HepG2 (cell line): ENCODE data around the gene RANGRF. TPM values are rescaled to one million over a fixed set of nuclear protein-coding genes. Genes with fewer than 3 reads are reported as not detected.

Experiments
- DR1 ChIP-seq: sonication (generic); formaldehyde crosslinking; IDR thresholded peaks from 2 replicates; pipeline ENCODE4 v1.8.0; 2021; ENCODE audit warnings: mild to moderate bottlenecking, missing genetic modification reagents, inconsistent platforms
- ETV5 ChIP-seq: IDR thresholded peaks from 2 replicates; pipeline ENCODE4 v1.6.1; 2018; ENCODE audit warnings: missing biosample characterization, missing genetic modification reagents, inconsistent platforms, borderline replicate concordance
- HNRNPL ChIP-seq: fragments of 200-400 bp; formaldehyde crosslinking; IDR thresholded peaks from 2 replicates; pipeline ENCODE4 v1.6.1; 2017; ENCODE audit warnings: mild to moderate bottlenecking, low read depth, low read length
- NBN ChIP-seq: fragments of 450-650 bp; conservative IDR thresholded peaks from 2 replicates; pipeline ENCODE4 v1.6.1; 2017
- PRPF4 ChIP-seq: fragments of 200-400 bp; formaldehyde crosslinking; IDR thresholded peaks from 2 replicates; pipeline ENCODE4 v1.6.1; 2016; ENCODE audit warnings: low read length, low read depth; ENCODE audit not compliant: poor library complexity, severe bottlenecking
- RXRB ChIP-seq: IDR thresholded peaks from 2 replicates; pipeline ENCODE4 v1.6.1; 2016; ENCODE audit warnings: borderline replicate concordance, missing genetic modification reagents, missing compliant biosample characterization
- SCMH1 ChIP-seq: sonication (generic); formaldehyde crosslinking; IDR thresholded peaks from 2 replicates; pipeline ENCODE4 v1.9.0; 2021; ENCODE audit warnings: missing genetic modification reagents, mild to moderate bottlenecking, borderline replicate concordance
- SOX13 ChIP-seq, 3 experiments: fragments of 450-650 bp in 1 of 3; sonication (generic) in 1 of 3; formaldehyde crosslinking in 1 of 3; IDR thresholded peaks in 2 of 3; conservative IDR thresholded peaks in 1 of 3; 2 replicates each; pipeline versions ENCODE4 v1.5.0 to v1.6.1; 2016 to 2020; ENCODE audit warnings: antibody characterized with exemption in 1 of 3, mild to moderate bottlenecking in 1 of 3, missing compliant biosample characterization in 1 of 3, missing genetic modification reagents in 1 of 3, moderate library complexity in 1 of 3
- SP4 ChIP-seq: sonication (generic); formaldehyde crosslinking; IDR thresholded peaks from 2 replicates; pipeline ENCODE4 v1.8.1; 2023; ENCODE audit warnings: mild to moderate bottlenecking, missing genetic modification reagents
- TBX2 ChIP-seq: sonication (generic); formaldehyde crosslinking; IDR thresholded peaks from 2 replicates; pipeline ENCODE4 v1.5.0; 2020; ENCODE audit warnings: missing genetic modification reagents, mild to moderate bottlenecking, borderline replicate concordance
- ZBTB7B ChIP-seq: sonication (generic); formaldehyde crosslinking; IDR thresholded peaks from 2 replicates; pipeline ENCODE4 v1.4.0; 2020; ENCODE audit warnings: missing genetic modification reagents
- ZIK1 ChIP-seq: sonication (generic); formaldehyde crosslinking; IDR thresholded peaks from 2 replicates; pipeline ENCODE4 v1.5.0; 2020; ENCODE audit warnings: mild to moderate bottlenecking, low read depth, missing genetic modification reagents, borderline replicate concordance
- ZNF230 ChIP-seq: sonication (generic); formaldehyde crosslinking; IDR thresholded peaks from 2 replicates; pipeline ENCODE4 v1.4.0; 2020; ENCODE audit warnings: mild to moderate bottlenecking, missing genetic modification reagents
- ZNF329 ChIP-seq: sonication (generic); formaldehyde crosslinking; IDR thresholded peaks from 2 replicates; pipeline ENCODE4 v1.9.0; 2021; ENCODE audit warnings: low read depth, mild to moderate bottlenecking, missing genetic modification reagents
- ZNF354B ChIP-seq: sonication (generic); formaldehyde crosslinking; IDR thresholded peaks from 2 replicates; pipeline ENCODE4 v1.8.0; 2022; ENCODE audit warnings: mild to moderate bottlenecking, missing genetic modification reagents
- ZNF761 ChIP-seq: sonication (generic); formaldehyde crosslinking; conservative IDR thresholded peaks from 2 replicates; pipeline ENCODE4 v1.4.0; 2020; ENCODE audit warnings: mild to moderate bottlenecking, missing genetic modification reagents
- ZNF768 ChIP-seq: sonication (generic); formaldehyde crosslinking; IDR thresholded peaks from 2 replicates; pipeline ENCODE4 v1.4.0; 2020; ENCODE audit warnings: missing genetic modification reagents
- polyA plus RNA-seq, 8 experiments: library from polyadenylated mRNA; depleted of rRNA in 3 of 8; stranded (reverse) in 7 of 8; unstranded in 1 of 8; fragments of >200 nt; fragmentation: Illumina TruSeq in 4 of 8; extraction: Trizol in 4 of 8; gene quantifications; 2 replicates each; pipeline versions ENCODE4 v1.2.1 to v1.2.3, GENCODE V29; 2011 to 2016; ENCODE audit warnings: low read depth in 4 of 8, missing spikeins in 1 of 8, mixed read lengths in 1 of 8; ENCODE audit not compliant: insufficient read depth in 1 of 8
- total RNA-seq, 5 experiments: library from RNA; depleted of rRNA; stranded (reverse); fragments of >200 nt; fragmentation: Illumina TruSeq; extraction: Trizol; gene quantifications; 2 replicates each; pipeline ENCODE4 v1.2.3, GENCODE V29; 2016; ENCODE audit warnings: low read depth in 1 of 5
- TF ChIP-seq, protein P1 (sequence below): sonication (generic); formaldehyde crosslinking; IDR thresholded peaks from 2 replicates; pipeline ENCODE4 v1.5.0; 2020; ENCODE audit warnings: mild to moderate bottlenecking, missing genetic modification reagents
- TF ChIP-seq, protein P2 (sequence below): sonication (generic); formaldehyde crosslinking; IDR thresholded peaks from 2 replicates; pipeline ENCODE4 v1.4.0; 2020; ENCODE audit warnings: missing genetic modification reagents
- TF ChIP-seq, protein P3 (sequence below): sonication (generic); formaldehyde crosslinking; IDR thresholded peaks from 2 replicates; pipeline ENCODE4 v1.8.1; 2023; ENCODE audit warnings: mild to moderate bottlenecking, missing genetic modification reagents, borderline replicate concordance
- TF ChIP-seq, protein P4 (sequence below): IDR thresholded peaks from 2 replicates; pipeline ENCODE4 v1.4.0; 2020; ENCODE audit warnings: mild to moderate bottlenecking, missing genetic modification reagents

Gene RANGRF
- total and polyA plus RNA-seq, 2 of the 13 experiments (the other 11 are each of a cell fraction or from before 2014, with no cell fraction given): 18.6 to 40.7 TPM

DNA sequence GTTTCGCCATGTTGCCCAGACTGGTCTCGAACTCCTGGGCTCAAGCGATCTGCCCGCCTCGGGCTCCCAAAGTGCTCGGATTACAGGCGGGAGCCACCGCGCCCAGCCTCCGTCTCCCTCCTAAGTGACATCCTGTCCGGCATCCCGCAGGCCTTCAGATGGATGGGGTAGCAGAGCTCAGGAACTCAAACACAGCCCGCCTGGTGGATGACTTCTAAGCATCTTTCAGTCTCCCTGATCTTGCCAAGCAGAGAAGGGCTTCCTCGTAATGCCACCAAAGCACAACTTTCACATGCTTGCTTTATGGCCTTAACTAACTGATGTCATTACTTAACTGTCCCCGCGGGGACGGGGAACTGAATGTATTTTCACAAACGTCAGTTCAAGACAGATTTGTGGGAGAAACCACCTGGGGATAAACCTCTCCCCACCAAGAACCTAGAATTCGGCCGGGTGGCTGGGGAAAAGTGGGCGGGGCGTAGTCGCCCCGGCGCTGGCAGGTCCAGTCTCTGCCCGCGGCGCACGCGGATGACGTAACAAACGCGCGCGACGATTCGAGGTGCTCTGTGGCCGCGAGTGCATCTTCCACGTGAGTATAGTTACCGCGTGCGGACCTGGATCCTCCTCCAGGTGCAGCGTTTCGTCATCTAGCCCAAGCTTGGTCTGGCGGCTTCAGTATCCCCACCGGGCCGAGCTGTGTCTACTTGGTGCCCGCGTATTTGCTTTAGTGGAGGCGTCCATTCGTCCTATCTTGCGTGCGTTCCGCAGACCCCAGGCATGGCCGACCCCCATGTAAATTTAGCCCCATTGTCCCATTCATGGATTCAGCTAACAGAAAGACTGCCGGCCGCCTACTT lies 39.5 kb upstream of the RANGRF start, which contains the start of gene PFAS (continued):
- TF ChIP-seq SCMH1 (CRISPR knock-in tag) (no peak), ZBTB7B (CRISPR knock-in tag) (no peak), NBN (no peak), ZIK1 (no peak), ZNF230 (no peak; the same call in 1 of the 2 replicates), HNRNPL (no peak), ETV5 (CRISPR knock-in tag) (no peak), SOX13 (IDR thresholded peaks at IDR 0.05) (no peak), SOX13 (CRISPR knock-in tag; conservative IDR thresholded peaks at IDR 0.05 in 1 of 2, IDR thresholded peaks at IDR 0.05 in 1 of 2) (no peak), SP4 (CRISPR knock-in tag) (peak; percentile 72; the same call in 1 of the 2 replicates), DR1 (CRISPR knock-in tag) (no peak), PRPF4 (no peak), ZNF329 (CRISPR knock-in tag) (no peak), ZNF354B (CRISPR knock-in tag) (no peak), ZNF761 (CRISPR knock-in tag) (no peak), TBX2 (peak; percentile 49; the same call in 1 of the 2 replicates), ZNF768 (CRISPR knock-in tag) (no peak), RXRB (CRISPR knock-in tag) (peak; percentile 35; the same call in 1 of the 2 replicates)
- TF ChIP-seq, protein P1, sequence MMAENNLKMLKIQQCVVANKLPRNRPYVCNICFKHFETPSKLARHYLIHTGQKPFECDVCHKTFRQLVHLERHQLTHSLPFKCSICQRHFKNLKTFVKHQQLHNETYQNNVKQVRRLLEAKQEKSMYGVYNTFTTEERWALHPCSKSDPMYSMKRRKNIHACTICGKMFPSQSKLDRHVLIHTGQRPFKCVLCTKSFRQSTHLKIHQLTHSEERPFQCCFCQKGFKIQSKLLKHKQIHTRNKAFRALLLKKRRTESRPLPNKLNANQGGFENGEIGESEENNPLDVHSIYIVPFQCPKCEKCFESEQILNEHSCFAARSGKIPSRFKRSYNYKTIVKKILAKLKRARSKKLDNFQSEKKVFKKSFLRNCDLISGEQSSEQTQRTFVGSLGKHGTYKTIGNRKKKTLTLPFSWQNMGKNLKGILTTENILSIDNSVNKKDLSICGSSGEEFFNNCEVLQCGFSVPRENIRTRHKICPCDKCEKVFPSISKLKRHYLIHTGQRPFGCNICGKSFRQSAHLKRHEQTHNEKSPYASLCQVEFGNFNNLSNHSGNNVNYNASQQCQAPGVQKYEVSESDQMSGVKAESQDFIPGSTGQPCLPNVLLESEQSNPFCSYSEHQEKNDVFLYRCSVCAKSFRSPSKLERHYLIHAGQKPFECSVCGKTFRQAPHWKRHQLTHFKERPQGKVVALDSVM: peak; percentile 29; the same call in 1 of the 2 replicates
- TF ChIP-seq, protein P2, sequence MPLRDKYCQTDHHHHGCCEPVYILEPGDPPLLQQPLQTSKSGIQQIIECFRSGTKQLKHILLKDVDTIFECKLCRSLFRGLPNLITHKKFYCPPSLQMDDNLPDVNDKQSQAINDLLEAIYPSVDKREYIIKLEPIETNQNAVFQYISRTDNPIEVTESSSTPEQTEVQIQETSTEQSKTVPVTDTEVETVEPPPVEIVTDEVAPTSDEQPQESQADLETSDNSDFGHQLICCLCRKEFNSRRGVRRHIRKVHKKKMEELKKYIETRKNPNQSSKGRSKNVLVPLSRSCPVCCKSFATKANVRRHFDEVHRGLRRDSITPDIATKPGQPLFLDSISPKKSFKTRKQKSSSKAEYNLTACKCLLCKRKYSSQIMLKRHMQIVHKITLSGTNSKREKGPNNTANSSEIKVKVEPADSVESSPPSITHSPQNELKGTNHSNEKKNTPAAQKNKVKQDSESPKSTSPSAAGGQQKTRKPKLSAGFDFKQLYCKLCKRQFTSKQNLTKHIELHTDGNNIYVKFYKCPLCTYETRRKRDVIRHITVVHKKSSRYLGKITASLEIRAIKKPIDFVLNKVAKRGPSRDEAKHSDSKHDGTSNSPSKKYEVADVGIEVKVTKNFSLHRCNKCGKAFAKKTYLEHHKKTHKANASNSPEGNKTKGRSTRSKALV: no peak
- TF ChIP-seq, protein P3, sequence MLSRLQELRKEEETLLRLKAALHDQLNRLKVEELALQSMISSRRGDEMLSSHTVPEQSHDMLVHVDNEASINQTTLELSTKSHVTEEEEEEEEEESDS (CRISPR knock-in tag): no peak
- TF ChIP-seq, protein P4, sequence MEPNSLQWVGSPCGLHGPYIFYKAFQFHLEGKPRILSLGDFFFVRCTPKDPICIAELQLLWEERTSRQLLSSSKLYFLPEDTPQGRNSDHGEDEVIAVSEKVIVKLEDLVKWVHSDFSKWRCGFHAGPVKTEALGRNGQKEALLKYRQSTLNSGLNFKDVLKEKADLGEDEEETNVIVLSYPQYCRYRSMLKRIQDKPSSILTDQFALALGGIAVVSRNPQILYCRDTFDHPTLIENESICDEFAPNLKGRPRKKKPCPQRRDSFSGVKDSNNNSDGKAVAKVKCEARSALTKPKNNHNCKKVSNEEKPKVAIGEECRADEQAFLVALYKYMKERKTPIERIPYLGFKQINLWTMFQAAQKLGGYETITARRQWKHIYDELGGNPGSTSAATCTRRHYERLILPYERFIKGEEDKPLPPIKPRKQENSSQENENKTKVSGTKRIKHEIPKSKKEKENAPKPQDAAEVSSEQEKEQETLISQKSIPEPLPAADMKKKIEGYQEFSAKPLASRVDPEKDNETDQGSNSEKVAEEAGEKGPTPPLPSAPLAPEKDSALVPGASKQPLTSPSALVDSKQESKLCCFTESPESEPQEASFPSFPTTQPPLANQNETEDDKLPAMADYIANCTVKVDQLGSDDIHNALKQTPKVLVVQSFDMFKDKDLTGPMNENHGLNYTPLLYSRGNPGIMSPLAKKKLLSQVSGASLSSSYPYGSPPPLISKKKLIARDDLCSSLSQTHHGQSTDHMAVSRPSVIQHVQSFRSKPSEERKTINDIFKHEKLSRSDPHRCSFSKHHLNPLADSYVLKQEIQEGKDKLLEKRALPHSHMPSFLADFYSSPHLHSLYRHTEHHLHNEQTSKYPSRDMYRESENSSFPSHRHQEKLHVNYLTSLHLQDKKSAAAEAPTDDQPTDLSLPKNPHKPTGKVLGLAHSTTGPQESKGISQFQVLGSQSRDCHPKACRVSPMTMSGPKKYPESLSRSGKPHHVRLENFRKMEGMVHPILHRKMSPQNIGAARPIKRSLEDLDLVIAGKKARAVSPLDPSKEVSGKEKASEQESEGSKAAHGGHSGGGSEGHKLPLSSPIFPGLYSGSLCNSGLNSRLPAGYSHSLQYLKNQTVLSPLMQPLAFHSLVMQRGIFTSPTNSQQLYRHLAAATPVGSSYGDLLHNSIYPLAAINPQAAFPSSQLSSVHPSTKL: peak; percentile 65
